Hematopoietic multipotent progenitor cell treated with erythropoietin and hydrocortisone succinate and interleukin-3 and kit ligand, for 15 days (in vitro differentiated cells): ENCODE data around the gene BGLAP.
"Not testable (repeated sequence)": the region's sequence is repeated elsewhere in the genome, so short reads cannot be mapped to it uniquely, and the experiment has no call there.

Experiments
- DNase-seq: peaks from one replicate; pipeline ENCODE4 v3.0.0-alpha.2; 2015; ENCODE audit warnings: low spot score

The BGLAP gene

DNA sequence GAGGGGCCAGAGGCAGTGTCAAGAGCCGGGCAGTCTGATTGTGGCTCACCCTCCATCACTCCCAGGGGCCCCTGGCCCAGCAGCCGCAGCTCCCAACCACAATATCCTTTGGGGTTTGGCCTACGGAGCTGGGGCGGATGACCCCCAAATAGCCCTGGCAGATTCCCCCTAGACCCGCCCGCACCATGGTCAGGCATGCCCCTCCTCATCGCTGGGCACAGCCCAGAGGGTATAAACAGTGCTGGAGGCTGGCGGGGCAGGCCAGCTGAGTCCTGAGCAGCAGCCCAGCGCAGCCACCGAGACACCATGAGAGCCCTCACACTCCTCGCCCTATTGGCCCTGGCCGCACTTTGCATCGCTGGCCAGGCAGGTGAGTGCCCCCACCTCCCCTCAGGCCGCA, at the start of gene BGLAP:
Gene BGLAP, plus strand, starts transcription at position 259 of the 400 bp plus-strand sequence. Its CDS starts 48 bp downstream, at position 307.
- DNase-seq: no peak

DNA sequence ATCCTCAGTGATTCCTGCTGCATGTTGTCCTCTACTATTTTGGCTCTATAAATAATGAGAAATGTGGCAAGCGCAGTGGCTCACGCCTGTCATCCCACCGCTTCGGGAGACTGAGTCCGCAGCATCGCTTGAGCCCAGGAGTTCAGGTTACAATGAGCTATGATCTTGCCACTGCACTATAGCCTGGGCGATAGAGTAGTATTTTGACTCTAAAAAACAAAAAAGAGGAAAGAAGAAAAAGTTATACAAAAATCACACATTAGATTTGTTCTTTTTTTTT, 48.8 kb upstream of the BGLAP start:
- DNase-seq: no peak

DNA sequence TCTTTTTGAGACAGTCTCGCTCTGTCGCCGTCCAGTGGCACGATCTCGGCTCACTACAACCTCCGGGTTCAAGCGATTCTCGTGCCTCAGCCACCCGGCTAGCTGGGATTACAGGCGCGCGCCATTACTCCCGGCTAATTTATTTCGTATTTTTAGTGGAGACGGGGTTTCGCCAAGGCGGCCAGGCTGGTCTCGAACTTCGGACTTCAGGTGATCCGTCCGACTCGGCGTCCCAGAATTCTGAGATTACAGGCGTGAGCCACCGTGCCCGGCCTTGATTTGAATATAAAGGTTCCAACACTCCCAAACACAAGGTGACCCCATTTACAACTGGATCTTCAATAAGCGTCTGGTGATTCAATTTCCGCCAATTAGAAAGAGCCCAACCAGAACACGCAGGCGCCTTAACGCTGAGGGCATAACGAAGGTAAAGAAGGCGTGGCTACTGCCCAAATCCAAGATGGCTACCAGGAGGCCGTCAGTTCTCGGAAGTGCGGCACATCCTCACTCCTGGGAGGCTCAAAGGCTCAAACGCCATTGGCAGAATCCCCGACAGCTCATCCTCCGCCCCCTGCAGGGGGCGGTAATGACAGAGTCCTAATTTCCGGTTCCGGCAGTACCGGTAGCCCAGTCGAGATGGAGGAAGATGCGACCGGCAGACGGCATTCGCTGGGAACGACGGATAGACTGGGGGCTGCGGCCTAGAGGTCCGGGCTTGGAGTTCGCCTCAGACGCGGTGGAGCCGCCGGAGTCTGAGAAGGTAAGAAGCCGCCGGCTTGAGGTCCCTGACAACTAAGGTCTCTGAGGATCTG, 48.3 kb upstream of the BGLAP start, which contains the start of gene SLC25A44:
Gene SLC25A44, plus strand, starts transcription at position 617 of the 812 bp plus-strand sequence. CDS start 5,744 bp downstream, outside the sequence.
- peak; percentile 99 for DNase-seq

DNA sequence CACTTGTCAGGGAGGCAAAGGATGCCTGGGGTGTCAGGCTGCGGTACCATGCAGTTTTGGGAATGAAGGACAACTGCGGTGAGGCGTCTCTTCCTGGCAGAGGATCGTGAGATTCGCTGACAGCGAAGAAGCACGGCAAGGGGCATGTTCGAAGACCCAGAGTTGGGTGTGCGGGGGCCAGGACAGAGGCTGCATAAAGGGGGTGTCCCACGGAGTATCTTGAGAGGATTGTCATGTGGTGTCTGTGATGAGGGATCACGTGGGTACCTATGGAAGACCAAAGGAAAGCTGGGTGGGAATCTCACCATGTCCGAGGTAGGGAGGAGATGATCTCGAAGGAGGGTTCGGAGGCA, 47.7 kb upstream of the BGLAP start:
- DNase-seq: no peak

DNA sequence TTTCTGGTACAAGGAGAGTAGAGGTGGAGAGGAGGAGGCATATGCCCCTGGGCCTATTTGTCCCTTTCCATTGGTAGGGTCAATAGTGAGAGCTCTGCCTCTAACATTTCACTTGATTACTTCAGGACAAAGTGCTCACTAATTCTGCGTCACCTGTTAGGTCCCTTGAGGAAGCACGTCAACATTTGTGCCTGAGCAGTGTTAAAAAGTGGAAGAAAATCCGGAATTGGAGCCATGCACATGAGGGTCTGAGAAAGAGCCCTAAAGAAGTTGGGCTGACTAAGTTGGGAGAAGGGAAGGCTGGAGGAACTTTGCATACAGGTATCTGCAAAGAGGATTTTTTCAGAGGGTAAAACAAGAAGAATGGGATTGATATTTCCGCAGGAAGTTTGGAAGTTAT, 46.1 kb upstream of the BGLAP start:
- no peak for DNase-seq

DNA sequence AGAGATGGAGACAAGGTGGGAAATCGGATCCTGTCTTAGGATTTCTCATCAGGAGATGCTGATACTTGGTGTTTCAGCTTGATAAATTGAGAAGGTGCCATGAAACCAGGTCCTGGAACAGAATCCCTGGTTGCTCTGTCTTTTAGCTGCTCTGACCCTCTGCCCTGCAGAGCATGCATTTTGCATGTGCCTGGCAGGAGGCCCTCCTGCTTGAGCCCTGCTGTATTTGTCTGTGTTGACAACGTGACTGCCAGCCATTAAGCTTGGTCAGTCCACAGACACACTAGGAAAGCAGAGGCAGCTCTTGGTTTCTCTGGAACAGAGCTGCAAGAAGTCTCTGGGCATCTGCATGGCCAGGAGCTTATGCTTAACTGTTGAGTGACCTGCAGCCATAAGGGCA, 45.5 kb upstream of the BGLAP start:
- no peak for DNase-seq

DNA sequence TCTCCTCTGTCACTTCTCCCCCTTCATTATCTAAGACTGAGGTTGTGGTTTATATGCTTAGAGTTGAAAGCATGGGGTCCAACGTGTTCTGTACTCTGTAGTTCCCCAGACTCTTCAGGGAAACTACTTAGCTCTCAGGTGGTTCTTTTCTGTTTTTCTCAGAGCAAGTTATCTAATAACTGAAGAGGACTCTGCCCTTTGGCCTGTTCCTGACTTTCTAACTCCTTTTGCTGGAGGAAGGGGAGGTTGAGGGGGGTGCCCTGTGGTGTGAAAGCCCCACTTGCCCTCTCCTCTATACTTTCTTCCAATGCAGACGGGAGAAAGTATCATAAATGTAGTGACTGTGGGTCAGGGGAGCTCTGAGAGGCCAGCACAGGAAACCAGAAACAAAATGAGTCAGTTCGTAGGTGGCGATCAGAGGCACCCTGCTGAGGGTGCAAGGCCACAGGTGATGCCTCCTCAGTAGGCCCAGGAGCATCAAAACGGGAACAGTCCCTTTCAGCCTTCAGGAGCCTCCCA, 43.1 kb upstream of the BGLAP start:
- DNase-seq: no peak

DNA sequence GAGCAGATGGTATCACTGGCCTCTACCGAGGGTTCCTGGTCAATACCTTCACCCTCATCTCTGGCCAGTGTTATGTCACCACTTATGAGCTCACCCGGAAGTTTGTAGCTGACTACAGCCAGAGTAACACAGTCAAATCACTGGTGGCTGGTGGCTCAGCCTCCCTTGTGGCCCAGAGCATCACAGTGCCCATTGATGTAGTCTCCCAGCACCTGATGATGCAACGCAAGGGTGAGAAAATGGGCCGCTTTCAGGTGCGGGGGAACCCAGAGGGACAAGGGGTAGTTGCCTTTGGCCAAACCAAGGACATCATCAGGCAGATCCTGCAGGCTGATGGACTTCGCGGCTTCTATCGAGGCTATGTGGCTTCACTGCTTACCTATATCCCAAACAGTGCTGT, 41.9 kb upstream of the BGLAP start:
- no peak for DNase-seq

DNA sequence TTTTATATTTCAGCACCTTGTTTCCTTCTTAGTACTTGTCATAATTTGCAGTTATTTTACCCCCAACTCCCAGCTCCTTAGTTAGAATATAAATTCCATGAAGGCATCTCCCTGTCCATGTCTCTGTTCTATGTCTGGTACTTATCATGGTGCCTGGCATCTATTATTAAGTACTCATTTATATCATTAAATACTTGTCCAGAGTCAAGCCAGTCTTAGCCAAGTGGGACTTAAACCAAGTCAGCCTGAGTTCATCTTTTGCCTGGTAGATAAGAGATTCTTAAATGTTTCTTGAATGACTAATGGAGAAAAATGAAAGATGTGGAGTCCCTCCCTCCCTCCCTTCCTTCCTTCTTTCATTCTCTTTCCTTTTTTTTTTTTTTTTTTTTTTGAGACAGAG, 38.7 kb upstream of the BGLAP start:
- DNase-seq: no peak

DNA sequence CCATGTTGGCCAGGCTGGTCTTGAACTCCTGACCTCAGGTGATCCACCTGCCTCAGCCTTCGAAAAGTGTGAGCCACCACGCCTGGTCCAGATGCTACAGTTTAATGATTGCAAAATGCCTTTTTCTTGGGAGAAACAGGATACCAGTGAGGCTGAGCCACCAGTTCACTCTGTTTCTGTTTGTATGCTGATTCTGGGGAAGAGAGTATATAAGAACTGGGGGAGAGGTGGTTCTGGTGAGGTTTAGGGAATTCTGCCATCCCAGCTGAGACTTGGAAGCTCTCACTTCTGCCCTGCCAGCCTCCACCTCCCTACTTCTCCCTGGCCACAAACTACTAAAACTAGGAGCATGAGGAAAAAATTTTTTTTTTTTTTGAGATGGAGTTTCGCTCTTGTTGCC, 37.3 kb upstream of the BGLAP start:
- no peak for DNase-seq

DNA sequence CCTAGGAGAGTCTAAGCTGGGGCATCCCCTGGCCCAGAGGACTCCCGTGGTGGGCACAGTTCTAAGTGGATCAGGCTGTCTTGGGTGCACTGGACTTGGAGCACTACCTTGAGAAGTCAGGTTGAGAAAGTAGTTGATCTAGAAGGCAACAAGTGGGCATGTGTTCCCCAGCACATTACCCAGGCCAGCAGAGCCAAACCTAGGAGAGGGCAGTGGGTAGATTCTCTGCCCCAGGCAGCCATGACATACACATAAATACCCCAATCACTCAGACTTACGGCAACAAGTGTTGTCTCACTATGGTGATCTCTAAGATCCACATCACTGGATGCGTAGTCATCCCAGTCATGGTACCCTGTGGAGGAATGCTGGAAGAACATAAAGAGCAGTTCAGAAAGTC, 30.7 kb upstream of the BGLAP start:
- DNase-seq: no peak

DNA sequence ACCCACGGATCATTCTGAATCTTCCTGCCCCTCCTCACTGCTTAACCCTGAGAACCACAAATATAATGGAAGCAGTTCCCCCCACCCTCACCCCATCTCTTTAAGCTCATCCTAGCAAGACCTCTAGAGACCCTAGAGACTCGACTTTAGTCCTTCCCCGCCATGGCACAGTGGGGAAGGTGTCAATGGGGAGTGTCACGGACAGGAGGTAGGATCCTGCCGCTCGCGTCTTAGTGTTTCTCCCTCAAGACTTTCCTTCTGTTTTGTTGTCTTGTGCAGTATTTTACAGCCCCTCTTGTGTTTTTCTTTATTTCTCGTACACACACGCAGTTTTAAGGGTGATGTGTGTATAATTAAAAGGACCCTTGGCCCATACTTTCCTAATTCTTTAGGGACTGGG, 29.9 kb upstream of the BGLAP start:
- no peak for DNase-seq

DNA sequence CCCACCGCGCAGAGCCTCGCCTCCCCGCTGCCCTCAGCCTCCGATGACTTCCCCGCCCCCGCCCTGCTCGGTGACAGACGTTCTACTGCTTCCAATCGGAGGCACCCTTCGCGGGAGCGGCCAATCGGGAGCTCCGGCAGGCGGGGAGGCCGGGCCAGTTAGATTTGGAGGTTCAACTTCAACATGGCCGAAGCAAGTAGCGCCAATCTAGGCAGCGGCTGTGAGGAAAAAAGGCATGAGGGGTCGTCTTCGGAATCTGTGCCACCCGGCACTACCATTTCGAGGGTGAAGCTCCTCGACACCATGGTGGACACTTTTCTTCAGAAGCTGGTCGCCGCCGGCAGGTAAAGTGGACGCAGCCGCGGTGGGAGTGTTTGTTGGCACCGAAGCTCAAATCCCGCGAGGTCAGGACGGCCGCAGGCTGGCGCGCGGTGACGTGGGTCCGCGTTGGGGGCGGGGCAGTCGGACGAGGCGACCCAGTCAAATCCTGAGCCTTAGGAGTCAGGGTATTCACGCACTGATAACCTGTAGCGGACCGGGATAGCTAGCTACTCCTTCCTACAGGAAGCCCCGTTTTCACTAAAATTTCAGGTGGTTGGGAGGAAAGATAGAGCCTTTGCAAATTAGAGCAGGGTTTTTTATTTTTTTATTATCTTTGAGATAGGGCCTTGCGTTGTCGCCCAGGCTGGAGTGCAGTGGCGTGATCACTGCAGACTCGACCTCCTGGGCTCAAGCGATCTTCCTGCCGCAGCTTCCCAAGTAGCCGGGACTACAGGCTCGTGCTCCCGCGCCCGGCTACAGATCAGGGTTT, 28.9 kb upstream of the BGLAP start, which contains the start of gene PMF1:
Gene PMF1, plus strand, starts transcription at position 175 of the 811 bp plus-strand sequence. Its CDS starts 9 bp downstream, at position 184.
- DNase-seq: peak; percentile 96

DNA sequence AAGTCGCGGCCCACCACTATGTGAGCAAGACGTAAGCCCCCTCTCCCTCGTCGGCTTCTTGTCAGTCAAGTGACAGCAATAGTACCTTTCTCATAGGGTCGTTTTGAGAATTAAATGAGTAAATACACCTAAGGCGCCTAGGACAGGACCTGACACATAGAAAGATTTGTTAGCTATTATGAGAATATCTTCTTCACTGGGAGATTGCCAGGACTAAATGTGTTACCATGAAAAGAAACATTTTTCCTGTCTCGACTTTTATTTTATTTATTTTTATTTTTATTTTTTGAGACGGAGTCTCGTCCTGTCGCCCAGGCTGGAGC, 28.4 kb upstream of the BGLAP start:
- DNase-seq: no peak

DNA sequence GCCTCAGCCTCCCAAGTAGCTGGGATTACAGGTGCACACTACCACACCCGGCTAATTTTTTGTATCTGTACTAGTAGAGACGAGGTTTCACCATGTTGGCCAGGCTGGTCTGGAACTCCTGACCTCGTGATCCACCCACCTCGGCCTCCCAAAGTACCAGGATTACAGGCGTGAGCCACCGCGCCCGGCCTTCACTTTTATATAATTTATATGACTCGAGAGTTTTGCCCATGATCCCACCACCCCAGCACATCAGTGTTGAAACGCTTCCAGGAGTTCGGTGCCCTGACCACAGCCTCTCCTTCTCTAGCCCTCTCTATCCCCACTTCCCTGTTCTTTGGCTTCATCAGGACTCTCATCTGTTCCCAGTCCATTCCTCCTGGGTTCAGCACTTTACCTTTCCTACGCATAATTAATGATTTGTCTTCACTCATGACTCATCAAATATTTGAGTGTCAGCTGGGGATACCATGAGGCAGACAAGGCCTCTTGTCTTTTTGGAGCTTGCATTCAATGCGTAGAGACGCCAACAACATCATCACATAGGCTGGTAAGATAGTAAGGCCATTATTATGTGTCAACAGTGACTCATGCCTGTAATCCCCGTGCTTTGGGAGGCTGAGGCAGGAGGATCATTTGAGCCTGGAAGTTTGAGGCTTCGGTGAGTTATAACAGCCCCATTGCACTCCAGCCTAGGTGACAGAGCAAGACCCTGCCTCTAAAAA, 27.8 kb upstream of the BGLAP start:
- peak; percentile 16 for DNase-seq

DNA sequence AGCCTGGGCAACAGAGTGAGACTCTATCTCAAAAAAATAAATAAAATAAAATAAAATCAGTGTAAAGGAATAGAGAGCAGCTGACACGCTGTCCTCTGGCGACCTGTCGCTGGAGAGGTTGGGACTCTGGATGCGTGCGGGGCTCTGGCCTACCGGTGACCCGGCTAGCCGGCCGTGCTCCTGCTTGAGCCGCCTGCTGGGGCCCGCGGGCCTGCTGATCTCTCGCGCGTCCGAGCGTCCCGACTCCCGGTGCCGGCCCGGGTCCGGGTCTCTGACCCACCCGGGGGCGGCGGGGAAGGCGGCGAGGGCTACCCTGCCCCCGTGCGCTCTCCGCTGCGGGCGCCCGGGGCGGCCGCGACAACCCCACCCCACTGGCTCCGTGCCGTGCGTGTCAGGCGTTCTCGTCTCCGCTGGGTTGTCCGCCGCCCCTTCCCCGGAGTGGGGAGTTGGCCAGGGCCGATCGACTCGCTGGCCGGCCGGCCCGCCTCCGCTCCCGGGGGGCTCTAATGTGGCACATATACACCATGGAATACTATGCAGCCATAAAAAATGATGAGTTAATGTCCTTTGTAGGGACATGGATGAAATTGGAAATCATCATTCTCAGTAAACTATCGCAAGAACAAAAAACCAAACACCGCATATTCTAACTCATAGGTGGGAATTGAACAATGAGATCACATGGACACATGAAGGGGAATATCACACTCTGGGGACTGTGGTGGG, 25.5 kb upstream of the BGLAP start:
- DNase-seq: not testable (repeated sequence)

DNA sequence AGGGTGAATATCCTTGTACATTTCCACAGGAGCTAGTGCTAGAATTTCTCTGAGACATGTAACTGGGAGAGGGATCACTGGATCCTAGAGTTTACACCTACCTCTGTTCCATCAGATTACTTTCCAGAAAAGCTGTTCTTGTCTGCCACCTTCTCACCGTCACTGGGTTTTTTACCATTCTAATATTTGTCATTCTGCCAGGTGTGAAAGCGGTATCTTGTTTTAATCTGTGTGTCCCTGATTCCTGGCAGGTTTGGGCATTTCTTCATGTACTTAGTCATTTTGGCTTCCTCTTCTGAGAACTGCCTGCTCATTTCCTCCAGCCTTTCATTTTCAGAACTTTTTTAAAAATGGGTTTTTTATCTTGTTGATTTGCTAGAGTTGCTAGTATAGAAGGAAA, 24.1 kb upstream of the BGLAP start:
- DNase-seq: no peak

DNA sequence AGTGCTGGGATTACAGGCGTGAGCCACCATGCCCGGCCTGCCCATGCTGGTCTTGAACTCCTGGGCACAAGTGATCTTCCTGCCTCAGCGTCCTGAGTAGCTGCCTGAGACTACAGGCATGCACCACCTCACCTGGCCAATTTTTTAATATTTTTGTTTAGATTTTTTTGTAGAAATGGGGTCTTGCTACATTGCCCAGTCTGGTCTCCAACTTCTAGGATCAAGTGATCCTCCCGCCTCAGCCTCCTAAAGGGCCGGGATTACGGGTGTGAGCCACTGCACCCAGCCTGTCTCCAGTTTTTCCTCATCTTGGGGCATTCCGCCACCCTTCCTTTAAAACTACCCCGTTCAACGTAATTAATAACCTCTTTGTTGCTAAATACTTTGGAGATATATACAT, 21.8 kb upstream of the BGLAP start:
- DNase-seq: no peak

DNA sequence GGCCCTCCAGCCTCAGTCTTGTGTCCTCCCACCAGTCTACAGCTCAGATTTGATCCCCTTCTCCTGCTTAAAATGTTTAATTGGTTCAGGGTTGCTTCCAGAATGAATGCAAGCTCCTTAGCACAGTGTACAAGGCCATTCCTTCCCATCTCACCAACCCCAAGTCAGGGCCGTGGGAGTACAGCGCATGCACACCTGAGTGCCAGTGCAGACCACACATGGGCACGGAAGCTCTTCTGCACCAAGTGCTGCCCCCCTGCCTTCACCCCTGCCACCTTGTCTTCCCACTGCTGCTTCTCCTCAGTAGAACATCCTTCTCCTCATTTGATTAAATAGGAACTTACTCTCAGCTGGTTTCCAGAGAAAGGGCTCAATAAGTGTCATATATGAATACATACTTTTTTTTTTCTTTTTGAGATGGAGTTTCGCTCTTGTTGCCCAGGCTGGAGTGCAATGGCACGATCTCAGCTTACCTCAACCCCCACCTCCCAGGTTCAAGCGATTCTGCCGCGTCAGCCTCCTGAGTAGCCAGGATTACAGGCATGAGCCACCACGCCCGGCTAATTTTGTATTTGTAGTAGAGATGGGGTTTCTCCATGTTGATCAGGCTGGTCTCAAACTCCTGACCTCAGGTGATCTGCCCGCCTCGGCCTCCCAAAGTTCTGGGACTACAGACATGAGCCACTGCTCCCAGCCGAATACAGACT, 19.8 kb upstream of the BGLAP start:
- no peak for DNase-seq

DNA sequence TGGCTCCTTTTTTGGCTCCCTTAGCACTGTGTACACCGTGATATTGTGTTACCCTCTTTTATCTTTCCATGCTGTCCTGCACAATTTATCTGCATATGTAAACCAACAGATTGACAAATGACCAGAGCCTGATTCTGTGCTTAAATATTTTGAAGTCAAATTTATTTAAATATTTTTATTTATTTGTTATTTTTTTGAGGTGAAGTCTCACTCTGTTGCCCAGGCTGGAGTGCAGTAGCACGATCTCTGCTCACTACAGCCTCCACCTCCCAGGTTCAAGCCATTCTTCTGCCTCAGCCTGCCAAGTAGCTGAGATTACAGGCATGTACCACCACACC, 16.3 kb upstream of the BGLAP start:
- no peak for DNase-seq

DNA sequence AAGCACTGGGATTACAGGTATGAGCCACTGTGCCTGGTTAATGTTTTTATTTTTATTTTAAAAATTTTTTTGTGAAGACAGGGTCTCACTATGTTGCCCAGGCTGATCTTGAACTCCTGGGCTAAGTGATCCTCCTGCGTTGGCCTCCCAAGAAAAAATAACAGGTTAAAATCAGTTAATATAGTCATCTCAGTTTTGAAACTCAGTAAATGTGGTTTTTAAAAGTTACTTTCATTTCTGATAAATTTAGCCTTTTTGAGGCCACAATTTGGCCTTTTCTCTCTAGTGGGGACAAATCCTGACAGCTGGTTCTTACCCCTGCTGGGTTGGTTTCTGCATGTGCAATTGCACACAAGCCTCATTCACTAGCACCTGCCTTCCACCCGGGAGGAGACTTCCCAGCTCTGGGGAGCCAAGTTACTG, 15.9 kb upstream of the BGLAP start:
- DNase-seq: no peak

DNA sequence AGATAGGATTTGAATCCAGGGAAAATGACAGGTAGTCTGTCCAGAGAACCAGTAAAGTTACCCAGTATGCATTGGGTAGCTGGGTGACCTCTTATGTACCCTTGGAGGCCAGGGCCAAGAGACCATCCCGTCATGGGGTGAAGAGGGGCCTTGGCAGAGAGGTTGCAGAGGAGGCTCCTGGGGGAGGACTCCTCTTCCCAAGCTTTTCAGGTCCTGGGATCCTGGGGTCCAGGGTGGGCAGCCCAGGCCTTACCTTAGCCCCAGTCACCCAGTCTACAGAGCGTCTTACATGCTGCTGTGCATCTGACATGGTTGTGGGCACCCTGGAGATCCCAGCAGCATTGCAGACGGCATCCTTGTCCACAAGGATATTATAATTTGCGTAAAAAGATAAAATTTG, 15.2 kb upstream of the BGLAP start:
- no peak for DNase-seq
